ENCODE measurements around the gene C22orf39. TPM values are rescaled to one million over a fixed set of nuclear protein-coding genes. Genes with fewer than 3 reads are reported as not detected.

C22orf39 gene
- total RNA-seq, 3 donors from 2014 or later = 46.7 to 111 (median 54.4) TPM

GRCh38 chr22:19419086-19419463, 28.4 kb downstream of the C22orf39 start:
- no peak overlapping the region for H3K27ac ChIP-seq
- no peaks in the 10 kb centered on the region for H3K36me3 ChIP-seq
- H3K27me3 ChIP-seq = no peaks in the 10 kb centered on the region
- TF ChIP-seq CTCF (IDR thresholded peaks at IDR 0.05) (no peak), POLR2AphosphoS5 (IDR thresholded peaks at IDR 0.05) (no peak), POLR2A (IDR thresholded peaks at IDR 0.05) (no peak)
- no peaks in the 10 kb centered on the region for H3K9me3 ChIP-seq
- no peak for DNase-seq (ENCODE audit: low spot score in 2 of 2)
- intact Hi-C loops (cut with DNase I; ENCODE audit: low total_unique reads) = no loop called here
- no peak overlapping the region for H3K4me3 ChIP-seq
- H3K4me1 ChIP-seq = no peaks in the 10 kb centered on the region

- H3K27me3 ChIP-seq = no peaks in the 10 kb centered on the region
- H3K4me3 ChIP-seq = no peak overlapping the region
- DNase-seq (ENCODE audit: low spot score in 2 of 2) = no peak
- H3K36me3 ChIP-seq = no peaks in the 10 kb centered on the region
- no peaks in the 10 kb centered on the region for H3K9me3 ChIP-seq
- TF ChIP-seq POLR2AphosphoS5 (IDR thresholded peaks at IDR 0.05) (no peak), POLR2A (IDR thresholded peaks at IDR 0.05) (no peak), CTCF (IDR thresholded peaks at IDR 0.05) (no peak)
- H3K27ac ChIP-seq = no peak overlapping the region
- intact Hi-C loops (cut with DNase I; ENCODE audit: low total_unique reads) = no loop called here
- no peaks in the 10 kb centered on the region for H3K4me1 ChIP-seq
Measured at GRCh38 chr22:19412923-19413322, 34.6 kb downstream of the C22orf39 start.

- Histone ChIP-seq H3K9me3 (no peaks in the 10 kb centered on the region), H3K4me1 (no peaks in the 10 kb centered on the region), H3K36me3 (no peaks in the 10 kb centered on the region), H3K27me3 (no peaks in the 10 kb centered on the region), H3K4me3 (no peak overlapping the region), H3K27ac (no peak overlapping the region)
- TF ChIP-seq POLR2A (IDR thresholded peaks at IDR 0.05) (no peak), CTCF (IDR thresholded peaks at IDR 0.05) (no peak), POLR2AphosphoS5 (IDR thresholded peaks at IDR 0.05) (no peak)
- intact Hi-C loops (cut with DNase I; ENCODE audit: low total_unique reads) = no loop called here
- no peak for DNase-seq (ENCODE audit: low spot score in 2 of 2)
Measured at GRCh38 chr22:19412478-19412877, 35.0 kb downstream of the C22orf39 start.

GRCh38 chr22:19411690-19412045, 35.8 kb downstream of the C22orf39 start:
- no peaks in the 10 kb centered on the region for H3K36me3 ChIP-seq
- H3K9me3 ChIP-seq = no peaks in the 10 kb centered on the region
- no peak overlapping the region for H3K27ac ChIP-seq
- intact Hi-C loops (cut with DNase I; ENCODE audit: low total_unique reads) = loop anchor here (2.0 kb wide), 1 partner anchor 33 kb away; no protein-coding TSS in a partner anchor
- H3K4me1 ChIP-seq = no peaks in the 10 kb centered on the region
- no peaks in the 10 kb centered on the region for H3K27me3 ChIP-seq
- no peak for TF ChIP-seq POLR2A (IDR thresholded peaks at IDR 0.05)
- TF ChIP-seq CTCF (IDR thresholded peaks at IDR 0.05) = no peak
- TF ChIP-seq POLR2AphosphoS5 (IDR thresholded peaks at IDR 0.05) = no peak
- no peak for DNase-seq (ENCODE audit: low spot score in 2 of 2)
- H3K4me3 ChIP-seq = no peak overlapping the region

GRCh38 chr22:19410941-19411689, 36.4 kb downstream of the C22orf39 start:
- no peaks in the 10 kb centered on the region for H3K27me3 ChIP-seq
- H3K9me3 ChIP-seq = no peaks in the 10 kb centered on the region
- intact Hi-C loops (cut with DNase I; ENCODE audit: low total_unique reads) = loop anchor here (2.0 kb wide), 1 partner anchor 32 kb away; no protein-coding TSS in a partner anchor
- H3K36me3 ChIP-seq = no peaks in the 10 kb centered on the region
- no peak overlapping the region for H3K4me3 ChIP-seq
- no peak overlapping the region for H3K27ac ChIP-seq
- H3K4me1 ChIP-seq = no peaks in the 10 kb centered on the region
- DNase-seq (ENCODE audit: low spot score in 2 of 2) = no peak
- TF ChIP-seq POLR2A (IDR thresholded peaks at IDR 0.05) = no peak
- TF ChIP-seq POLR2AphosphoS5 (IDR thresholded peaks at IDR 0.05) = no peak
- TF ChIP-seq CTCF (IDR thresholded peaks at IDR 0.05) = no peak

All from breast epithelium (tissue), 4 donors.